Measurements from ENCODE around the gene MARVELD3.

DNA sequence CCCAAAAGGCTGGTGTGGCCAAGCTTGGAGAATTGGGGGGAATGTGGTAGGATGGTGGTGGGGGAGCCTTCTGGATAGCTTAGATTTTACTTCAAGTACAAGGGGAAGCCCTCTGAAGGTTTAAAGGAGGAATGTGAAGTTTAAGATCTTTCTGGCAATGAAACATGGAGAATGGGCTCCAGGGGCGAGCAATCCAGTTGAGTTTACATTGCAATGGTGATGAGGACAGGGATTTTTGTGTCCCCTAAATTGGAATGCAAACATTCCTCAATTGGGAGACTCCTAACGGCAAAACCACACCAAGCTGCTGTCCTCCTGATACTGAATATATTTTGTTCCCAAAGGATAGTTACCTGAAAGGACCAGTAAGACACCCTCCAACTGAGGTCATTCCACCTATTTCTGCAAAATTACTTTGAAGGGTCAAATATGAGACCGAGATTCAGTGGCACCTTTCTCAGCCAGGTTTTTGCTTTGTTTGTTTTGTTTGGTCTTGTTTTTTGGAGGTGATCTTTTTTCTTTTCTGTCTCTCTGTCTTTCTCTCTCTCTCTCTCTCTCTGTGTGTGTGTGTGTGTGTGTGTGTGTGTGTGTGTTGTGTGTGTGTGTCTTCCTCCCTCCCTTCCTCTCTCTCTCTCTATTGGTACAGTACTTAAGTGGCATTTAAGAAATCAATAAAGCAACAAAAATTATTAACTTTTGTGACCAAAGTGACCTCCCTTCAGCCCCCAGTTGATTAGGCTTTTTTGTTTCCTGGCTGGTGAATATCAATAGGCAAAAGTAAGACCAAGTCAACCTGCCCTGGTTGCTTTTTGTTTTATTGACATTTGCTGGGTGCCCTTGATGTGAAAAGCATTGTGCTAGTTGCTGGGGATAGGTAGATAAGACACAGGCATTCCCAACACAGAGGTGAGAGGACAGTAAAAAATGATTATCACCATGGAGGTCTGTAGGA is 32.7 kb upstream of the MARVELD3 start:
- TF ChIP-seq, protein P1, sequence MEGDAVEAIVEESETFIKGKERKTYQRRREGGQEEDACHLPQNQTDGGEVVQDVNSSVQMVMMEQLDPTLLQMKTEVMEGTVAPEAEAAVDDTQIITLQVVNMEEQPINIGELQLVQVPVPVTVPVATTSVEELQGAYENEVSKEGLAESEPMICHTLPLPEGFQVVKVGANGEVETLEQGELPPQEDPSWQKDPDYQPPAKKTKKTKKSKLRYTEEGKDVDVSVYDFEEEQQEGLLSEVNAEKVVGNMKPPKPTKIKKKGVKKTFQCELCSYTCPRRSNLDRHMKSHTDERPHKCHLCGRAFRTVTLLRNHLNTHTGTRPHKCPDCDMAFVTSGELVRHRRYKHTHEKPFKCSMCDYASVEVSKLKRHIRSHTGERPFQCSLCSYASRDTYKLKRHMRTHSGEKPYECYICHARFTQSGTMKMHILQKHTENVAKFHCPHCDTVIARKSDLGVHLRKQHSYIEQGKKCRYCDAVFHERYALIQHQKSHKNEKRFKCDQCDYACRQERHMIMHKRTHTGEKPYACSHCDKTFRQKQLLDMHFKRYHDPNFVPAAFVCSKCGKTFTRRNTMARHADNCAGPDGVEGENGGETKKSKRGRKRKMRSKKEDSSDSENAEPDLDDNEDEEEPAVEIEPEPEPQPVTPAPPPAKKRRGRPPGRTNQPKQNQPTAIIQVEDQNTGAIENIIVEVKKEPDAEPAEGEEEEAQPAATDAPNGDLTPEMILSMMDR (conservative IDR thresholded peaks at IDR 0.05; ENCODE audit: low read depth, low read length) = no peak
- TF ChIP-seq EZH2 (IDR thresholded peaks at IDR 0.05; ENCODE audit: low read length, unreplicated experiment) = no peak

Data from PC-3 (cell line).